Activated T-cell treated with anti-CD3 and anti-CD28 coated beads for 48 hours (primary cell): ENCODE results near the gene PARP15.

Source experiments
- DNase-seq: peaks from one replicate; pipeline ENCODE4 v3.0.0-alpha.2; 2020; ENCODE audit warnings: low read depth

The PARP15 gene

GRCh38 chr3:122572940-122573412, 4.5 kb upstream of the PARP15 start:
- DNase-seq, result no peak

- no peak for DNase-seq
Measured at GRCh38 chr3:122576174-122576940, 1.1 kb upstream of the PARP15 start.

GRCh38 chr3:122578069-122578740, 755 bp downstream of the PARP15 start:
- DNase-seq, result no peak

DNA sequence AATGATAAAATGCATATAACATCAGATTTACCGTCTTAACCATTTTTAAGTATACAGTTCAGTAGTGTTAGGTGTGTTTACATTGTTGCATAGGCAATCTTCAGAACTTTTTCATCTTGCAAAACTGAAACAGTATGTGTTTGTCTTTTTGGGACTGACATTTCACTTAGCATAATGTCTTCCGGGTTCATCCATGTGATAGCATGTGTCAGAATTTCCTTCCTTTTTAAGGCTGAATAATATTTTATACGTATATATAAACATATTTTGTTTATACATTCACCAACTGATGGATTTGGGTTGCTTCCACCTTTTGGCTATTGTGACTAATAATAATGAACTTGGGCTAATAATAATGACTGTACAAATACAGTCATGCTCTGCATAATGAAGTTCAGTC, 3.0 kb downstream of the PARP15 start:
- no peak for DNase-seq

DNA sequence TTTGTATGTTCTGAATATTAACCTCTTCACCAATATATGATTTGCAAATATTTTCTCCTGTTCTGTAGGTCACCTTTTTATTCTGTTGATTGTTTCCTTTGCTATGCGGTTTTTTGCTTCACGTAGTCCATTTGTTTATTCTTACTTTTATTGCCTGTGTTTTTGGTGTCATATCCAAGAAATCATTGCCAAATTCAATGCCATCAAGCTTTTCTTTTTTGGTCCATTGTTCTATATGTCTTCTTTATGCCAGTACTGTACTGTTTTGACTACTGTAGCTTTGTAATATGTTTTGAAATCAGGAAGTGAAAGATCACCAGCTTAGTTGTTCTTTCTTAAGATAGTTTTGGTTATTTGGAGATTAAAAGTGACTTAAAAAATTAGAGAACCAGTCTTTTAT, 4.2 kb downstream of the PARP15 start:
- no peak for DNase-seq

DNA sequence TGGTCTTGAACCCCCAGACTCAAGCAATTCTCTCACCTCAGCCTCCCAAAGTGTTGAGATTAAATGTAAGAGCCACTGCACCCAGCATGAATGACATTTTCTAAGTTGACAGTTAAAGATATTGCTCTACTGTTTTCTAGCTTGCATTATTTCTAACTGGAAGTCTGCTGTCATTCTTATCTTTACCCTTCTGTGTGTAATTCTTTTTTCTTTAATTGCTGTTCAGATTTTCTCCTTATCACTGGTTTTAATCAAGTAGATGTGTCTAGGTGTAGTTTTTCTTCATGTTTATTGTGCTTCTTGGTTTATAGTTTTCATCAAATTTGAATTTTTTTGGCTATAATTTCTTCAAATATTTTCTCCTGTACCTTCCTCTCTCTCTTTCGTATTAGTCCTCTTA, 4.9 kb downstream of the PARP15 start:
- no peak for DNase-seq

DNA sequence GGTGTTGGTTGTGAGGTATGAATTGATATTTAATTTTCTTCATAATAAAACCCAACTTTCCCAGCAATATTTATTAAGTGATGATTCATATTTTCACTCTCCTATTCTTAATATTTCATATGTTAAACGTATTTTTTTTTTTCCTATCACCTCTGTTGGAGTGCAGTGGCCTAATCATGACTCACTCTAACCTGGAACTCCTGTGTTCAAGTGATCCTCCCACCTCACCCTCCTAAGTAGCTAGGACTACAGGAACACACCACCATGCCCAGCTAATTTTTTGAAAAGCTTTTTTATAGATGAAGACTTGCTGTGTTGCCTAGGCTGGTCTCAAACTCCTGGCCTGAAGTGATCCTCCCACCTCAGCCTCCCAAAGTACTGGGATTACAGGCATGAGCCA, 8.6 kb downstream of the PARP15 start:
- no peak for DNase-seq

GRCh38 chr3:122586773-122587485, 9.5 kb downstream of the PARP15 start:
- DNase-seq, result no peak

- DNase-seq, result no peak
Measured at GRCh38 chr3:122587572-122587971, 10.1 kb downstream of the PARP15 start.

DNA sequence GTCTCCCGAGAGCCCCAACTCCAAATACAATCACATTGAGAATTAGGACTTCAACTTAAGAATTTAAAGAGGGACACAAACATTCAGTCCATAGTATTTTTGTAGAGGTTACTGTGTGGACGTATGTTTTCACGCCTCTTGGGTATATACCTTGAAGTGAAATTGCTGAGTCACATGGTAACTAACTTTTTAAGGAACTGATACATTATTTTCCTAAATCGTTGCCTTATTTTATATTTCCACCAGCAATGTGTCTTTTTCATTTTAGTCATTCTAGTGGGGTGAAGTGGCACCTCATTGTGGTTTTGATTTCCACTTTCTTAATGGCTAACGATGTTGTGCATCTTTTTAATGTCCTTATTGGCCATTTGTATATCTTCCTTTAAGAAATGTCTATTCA, 11.8 kb downstream of the PARP15 start:
- DNase-seq, result no peak

- DNase-seq, result no peak
Measured at GRCh38 chr3:122590610-122591009, 13.2 kb downstream of the PARP15 start.

- no peak for DNase-seq
Measured at GRCh38 chr3:122594025-122594424, 16.6 kb downstream of the PARP15 start.

GRCh38 chr3:122598151-122598550, 20.7 kb downstream of the PARP15 start:
- no peak for DNase-seq

- no peak for DNase-seq
Measured at GRCh38 chr3:122598556-122598955, 21.1 kb downstream of the PARP15 start.

DNA sequence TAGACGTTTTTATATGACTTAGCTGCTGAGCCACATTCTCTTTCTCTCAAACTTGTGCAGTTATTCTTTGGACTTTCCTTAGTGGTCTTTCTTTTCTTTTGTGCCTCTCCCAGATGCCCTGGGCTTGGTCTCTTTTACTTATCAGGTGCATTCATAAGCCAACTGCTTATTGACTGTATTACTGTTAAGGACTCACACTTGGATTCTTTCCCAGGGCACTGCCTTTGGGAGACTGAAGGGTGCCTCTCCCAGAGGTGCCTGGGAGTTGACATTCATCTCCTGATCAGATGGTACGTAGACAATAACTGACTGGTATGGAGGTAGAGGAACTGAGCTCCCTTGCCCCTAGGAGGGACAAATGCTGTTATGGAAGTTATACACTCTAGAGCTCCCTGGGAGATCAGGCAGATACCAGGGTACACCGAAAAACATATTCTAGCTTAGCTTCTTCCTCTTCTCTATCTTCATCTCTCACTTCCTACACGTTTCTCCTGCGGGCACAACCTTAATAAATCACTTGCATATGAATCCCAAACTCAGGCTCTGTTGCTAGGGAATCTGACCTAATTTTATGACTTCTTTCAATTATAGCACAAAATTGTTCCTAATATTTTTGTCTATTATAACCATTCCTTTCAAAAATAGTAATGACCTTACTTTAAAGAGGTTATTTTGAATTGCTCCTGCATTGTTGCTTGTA, 24.7 kb downstream of the PARP15 start:
- no peak for DNase-seq

DNA sequence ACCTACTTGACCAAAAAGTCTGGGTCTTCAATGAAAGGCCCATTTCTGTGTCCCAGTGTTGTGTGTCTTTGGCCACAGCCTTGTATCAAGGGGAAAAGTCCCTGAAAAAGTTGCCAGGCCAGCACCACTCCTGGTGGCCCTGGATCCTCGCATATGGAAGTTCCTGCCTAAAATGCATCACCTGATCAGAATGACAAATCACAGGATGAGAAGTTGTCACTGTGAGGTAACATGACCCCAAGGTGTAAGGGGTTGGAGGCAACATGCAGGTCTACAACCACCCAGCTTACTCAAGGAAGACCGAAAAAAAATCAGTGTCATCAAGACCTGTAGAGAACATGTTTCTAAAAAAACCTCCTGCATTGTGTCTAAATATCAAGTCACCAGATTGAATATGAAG, 25.6 kb downstream of the PARP15 start:
- DNase-seq, result no peak

DNA sequence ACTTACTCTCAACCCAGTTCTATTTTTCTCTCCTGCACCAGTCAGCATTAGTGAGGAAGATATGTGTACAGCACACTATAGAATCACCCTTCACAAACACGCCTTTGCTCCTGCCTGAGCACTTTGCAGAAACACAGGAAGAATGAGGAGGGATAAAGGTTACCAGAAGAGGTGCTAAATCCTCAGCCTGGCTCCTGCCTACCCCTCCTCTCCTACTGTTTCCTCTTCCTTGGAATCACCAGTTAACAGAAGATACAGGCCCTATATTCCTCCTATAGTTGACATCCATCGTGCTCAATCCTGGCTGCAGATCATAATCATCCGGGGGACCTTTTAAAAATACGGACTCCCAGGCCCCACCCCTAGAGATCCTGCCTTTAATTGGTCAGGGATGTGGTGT, 28.9 kb downstream of the PARP15 start:
- DNase-seq, result no peak

DNA sequence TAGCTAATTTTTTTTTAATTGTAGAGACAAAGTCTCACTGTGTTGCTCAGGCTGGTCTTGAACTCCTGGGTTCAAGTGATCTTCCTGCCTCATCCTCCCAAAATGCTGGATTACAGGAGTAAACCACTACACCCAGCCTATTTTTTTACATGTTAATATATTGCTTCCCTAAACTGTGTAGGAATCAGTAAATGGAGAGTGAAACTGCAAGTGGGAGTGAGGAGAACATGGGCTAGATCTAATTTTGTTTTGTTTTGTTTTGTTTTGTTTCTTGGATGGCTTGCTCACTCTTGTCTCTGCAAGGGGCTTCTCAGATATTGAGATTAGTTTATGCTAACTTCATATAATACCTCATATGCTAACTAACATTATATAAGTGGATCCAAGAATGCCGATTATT, 31.5 kb downstream of the PARP15 start:
- no peak for DNase-seq

GRCh38 chr3:122609798-122610559, 32.5 kb downstream of the PARP15 start:
- no peak for DNase-seq

GRCh38 chr3:122612696-122613095, 35.2 kb downstream of the PARP15 start:
- DNase-seq, result no peak

DNA sequence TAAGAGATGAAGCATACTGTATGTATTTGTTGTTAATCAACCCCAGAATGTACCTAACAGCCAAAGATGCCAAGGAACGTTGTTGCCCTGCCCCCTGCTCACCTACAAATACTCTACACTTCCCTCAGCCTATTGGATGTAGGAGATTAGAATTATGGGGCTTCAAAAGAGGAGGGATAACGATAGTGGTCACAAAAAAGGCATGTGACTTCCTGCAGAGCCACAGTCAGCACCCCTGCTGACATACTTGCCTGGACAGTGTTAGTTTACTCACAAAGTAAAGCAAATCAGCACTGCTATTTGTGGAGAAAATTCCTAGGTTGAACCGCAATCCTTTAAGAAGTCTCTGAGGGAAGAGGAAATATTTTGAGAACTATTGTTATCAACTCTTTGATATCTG, 37.9 kb downstream of the PARP15 start:
- no peak for DNase-seq

- no peak for DNase-seq
Measured at GRCh38 chr3:122618614-122619013, 41.2 kb downstream of the PARP15 start.
